CD14-positive monocyte (primary cell): ENCODE data around the gene MPDZ. TPM values are rescaled to one million over a fixed set of nuclear protein-coding genes. Genes with fewer than 3 reads are reported as not detected.

ENCODE experiments used
- DNase-seq, 3 donors: peaks; one replicate each; pipeline ENCODE4 v3.0.0-alpha.2; 2011 to 2022
- H2AFZ ChIP-seq: 2 replicates; pipeline ENCODE4 v1.6.0; 2012; ENCODE audit warnings: mild to moderate bottlenecking, low read depth, low read length, inconsistent platforms; ENCODE audit not compliant: insufficient read depth, poor library complexity, severe bottlenecking
- H3K27ac ChIP-seq, 2 donors: 1 replicate in 1 of 2; 2 replicates in 1 of 2; pipeline ENCODE4 v1.5.1; 2012 to 2013; ENCODE audit warnings: low read length in 2 of 2, control low read depth in 1 of 2, inconsistent platforms in 1 of 2, low read depth in 1 of 2, mild to moderate bottlenecking in 1 of 2
- H3K27me3 ChIP-seq, 2 donors: one replicate each; pipeline versions ENCODE4 v1.6.0 to v1.6.1; 2011 to 2013; ENCODE audit warnings: low read length in 2 of 2; ENCODE audit not compliant: control insufficient read depth in 2 of 2, insufficient read depth in 2 of 2
- H3K36me3 ChIP-seq, 2 donors: replicated peaks in 1 of 2; 1 replicate in 1 of 2; 2 replicates in 1 of 2; pipeline versions ENCODE4 v1.5.1 to v1.6.1; 2012 to 2013; ENCODE audit warnings: low read length in 2 of 2, control low read depth in 1 of 2, inconsistent platforms in 1 of 2, mild to moderate bottlenecking in 1 of 2; ENCODE audit not compliant: insufficient read depth in 2 of 2, control insufficient read depth in 1 of 2
- H3K4me1 ChIP-seq, 2 donors: 1 replicate in 1 of 2; 2 replicates in 1 of 2; pipeline versions ENCODE4 v1.5.1 to v1.6.1; 2012 to 2013; ENCODE audit warnings: low read length in 2 of 2, control low read depth in 1 of 2, inconsistent platforms in 1 of 2, mild to moderate bottlenecking in 1 of 2, moderate library complexity in 1 of 2; ENCODE audit not compliant: insufficient read depth in 2 of 2, control insufficient read depth in 1 of 2
- H3K4me2 ChIP-seq: replicated peaks from 2 replicates; pipeline ENCODE3; 2012; ENCODE audit warnings: low read length, moderate library complexity, mild to moderate bottlenecking; ENCODE audit not compliant: poor library complexity, severe bottlenecking; ENCODE audit errors: extremely low read depth
- H3K4me3 ChIP-seq, 3 experiments: fragments of 200-600 bp in 1 of 3; sonication (generic) in 1 of 3; replicated peaks in 1 of 3; 1 replicate in 2 of 3; 2 replicates in 1 of 3; pipeline ENCODE4 v1.5.1; 2011 to 2013; ENCODE audit warnings: low read length in 3 of 3, mild to moderate bottlenecking in 3 of 3, control low read depth in 2 of 3, low read depth in 2 of 3, inconsistent platforms in 1 of 3, moderate library complexity in 1 of 3
- H3K79me2 ChIP-seq: 2 replicates; pipeline ENCODE4 v1.6.0; 2012; ENCODE audit warnings: mild to moderate bottlenecking, control low read depth, inconsistent platforms, low read length, moderate library complexity; ENCODE audit not compliant: insufficient read depth
- H3K9ac ChIP-seq: 2 replicates; pipeline ENCODE4 v1.6.0; 2017; ENCODE audit warnings: low read length, mild to moderate bottlenecking; ENCODE audit not compliant: insufficient read depth, poor library complexity, severe bottlenecking
- H3K9me3 ChIP-seq, 2 donors: replicated peaks in 1 of 2; 1 replicate in 1 of 2; 2 replicates in 1 of 2; pipeline versions ENCODE4 v1.5.1 to v1.6.1; 2012 to 2013; ENCODE audit warnings: low read length in 2 of 2, control low read depth in 1 of 2; ENCODE audit not compliant: control insufficient read depth in 1 of 2, insufficient read depth in 1 of 2
- H4K20me1 ChIP-seq: 2 replicates; pipeline ENCODE4 v1.6.0; 2012; ENCODE audit warnings: mild to moderate bottlenecking, low read length, control low read depth, moderate library complexity; ENCODE audit not compliant: insufficient read depth
- H3K27ac Mint-ChIP-seq, 7 donors: one replicate each; pipeline ENCODE4 v1.8.0; 2020; ENCODE audit warnings: mild to moderate bottlenecking in 7 of 7, mixed read lengths in 7 of 7, moderate library complexity in 6 of 7, inconsistent platforms in 2 of 7
- H3K27me3 Mint-ChIP-seq, 3 donors: one replicate each; pipeline ENCODE4 v1.8.0; 2021 to 2022; ENCODE audit warnings: low read depth in 3 of 3, mild to moderate bottlenecking in 3 of 3, mixed read lengths in 3 of 3, moderate library complexity in 3 of 3, inconsistent platforms in 1 of 3
- H3K36me3 Mint-ChIP-seq, 2 donors: one replicate each; pipeline ENCODE4 v1.8.0; 2020; ENCODE audit warnings: mixed read lengths in 2 of 2, inconsistent platforms in 1 of 2, mild to moderate bottlenecking in 1 of 2
- H3K4me1 Mint-ChIP-seq: one replicate; pipeline ENCODE4 v1.8.0; 2020; ENCODE audit warnings: mild to moderate bottlenecking, mixed read lengths
- H3K4me3 Mint-ChIP-seq, 2 donors: one replicate each; pipeline ENCODE4 v1.8.0; 2020; ENCODE audit warnings: mild to moderate bottlenecking in 2 of 2, mixed read lengths in 2 of 2, moderate library complexity in 1 of 2
- H3K9me3 Mint-ChIP-seq, 7 donors: one replicate each; pipeline ENCODE4 v1.8.0; 2020 to 2022; ENCODE audit warnings: mixed read lengths in 7 of 7, mild to moderate bottlenecking in 6 of 7, moderate library complexity in 6 of 7, inconsistent platforms in 2 of 7
- CTCF ChIP-seq: fragments of 200-600 bp; IDR thresholded peaks from one replicate; pipeline ENCODE4 v1.8.0; 2022; ENCODE audit warnings: antibody characterized with exemption, mild to moderate bottlenecking
- WGBS: methylation state at CpG from one replicate; pipeline ENCODE4 v1.1.5; 2013; ENCODE audit warnings: missing lambda C conversion rate; ENCODE audit not compliant: insufficient coverage; 5-methylcytosine and 5-hydroxymethylcytosine counted together
- intact Hi-C, 2 donors: fragments of 100-400 bp; cut with micrococcal nuclease; formaldehyde crosslinking; loops; one replicate each; pipeline versions ENCODE4 v1.15.0 to v1.15.1; 2023
- polyA plus RNA-seq, 3 donors: library from polyadenylated mRNA; depleted of rRNA in 1 of 3; unstranded in 2 of 3; stranded (reverse) in 1 of 3; fragments of 300-500 nt in 2 of 3; fragments of >200 nt in 1 of 3; fragmentation: Illumina TruSeq in 2 of 3; gene quantifications; 1 replicate in 2 of 3; 2 replicates in 1 of 3; pipeline ENCODE4 v1.2.3, GENCODE V29; 2012 to 2021

MPDZ gene
- polyA plus RNA-seq, 3 donors = not detected

- no peak for DNase-seq
Observed at GRCh38 chr9:13141629-13142028, 137.9 kb downstream of the MPDZ start.

GRCh38 chr9:13140843-13141592, 138.5 kb downstream of the MPDZ start:
- Mint-ChIP-seq H3K27ac (no peak overlapping the region), H3K27me3 (peaks cover 0 to 3% (median 0%) of the 10 kb centered on the region in 3 donors), H3K36me3 (no peaks in the 10 kb centered on the region), H3K4me3 (no peak overlapping the region), H3K4me1 (no peaks in the 10 kb centered on the region), H3K9me3 (no peaks in the 10 kb centered on the region)
- intact Hi-C loops = no loop called here
- no peak for DNase-seq
- no peak overlapping the region for H3K4me3 ChIP-seq
- no peaks in the 10 kb centered on the region for H4K20me1 ChIP-seq
- H3K79me2 ChIP-seq = no peaks in the 10 kb centered on the region
- H3K27ac ChIP-seq = no peak overlapping the region
- no peak for TF ChIP-seq CTCF
- H2AFZ ChIP-seq = no peak overlapping the region
- no peaks in the 10 kb centered on the region for H3K27me3 ChIP-seq
- H3K4me1 ChIP-seq = no peaks in the 10 kb centered on the region
- H3K9me3 ChIP-seq = no peaks in the 10 kb centered on the region
- no peak overlapping the region for H3K4me2 ChIP-seq
- H3K9ac ChIP-seq = no peak overlapping the region
- WGBS = 100% methylated on average over 2 of the region's 5 CpGs
- H3K36me3 ChIP-seq = no peaks in the 10 kb centered on the region

More at GRCh38 chr9:13141629-13142028, 137.9 kb downstream of the MPDZ start:
- Histone ChIP-seq H3K79me2 (no peaks in the 10 kb centered on the region), H3K27ac (no peak overlapping the region), H3K9ac (no peak overlapping the region), H3K4me1 (no peaks in the 10 kb centered on the region), H3K27me3 (no peaks in the 10 kb centered on the region), H3K36me3 (no peaks in the 10 kb centered on the region), H4K20me1 (no peaks in the 10 kb centered on the region), H3K4me2 (no peak overlapping the region), H3K9me3 (no peaks in the 10 kb centered on the region), H2AFZ (no peak overlapping the region), H3K4me3 (no peak overlapping the region)
- peaks cover 0 to 3% (median 0%) of the 10 kb centered on the region in 3 donors for H3K27me3 Mint-ChIP-seq
- no peak overlapping the region for H3K4me3 Mint-ChIP-seq
- H3K36me3 Mint-ChIP-seq = no peaks in the 10 kb centered on the region
- H3K27ac Mint-ChIP-seq = no peak overlapping the region
- no peak for TF ChIP-seq CTCF
- intact Hi-C loops = no loop called here
- no peaks in the 10 kb centered on the region for H3K9me3 Mint-ChIP-seq
- no CpG with 5 or more reads among the region's 5 CpGs for WGBS
- H3K4me1 Mint-ChIP-seq = no peaks in the 10 kb centered on the region
